Coronary artery (tissue), 2 donors: ENCODE measurements around the gene MAGI2.

Experiments
- DNase-seq: peaks from one replicate; pipeline ENCODE4 v3.0.0-alpha.2; 2017; ENCODE audit warnings: low spot score
- H3K27ac ChIP-seq, 2 donors: fragments of 200-600 bp; sonication (generic); one replicate each; pipeline ENCODE4 v1.5.1; 2016 to 2019
- H3K4me3 ChIP-seq: fragments of 200-600 bp; sonication (generic); 2 replicates; pipeline ENCODE4 v1.5.1; 2016; ENCODE audit warnings: mild to moderate bottlenecking, moderate library complexity
- TF ChIP-seq, protein P1 (sequence below): fragments of 200-600 bp; sonication (generic); IDR thresholded peaks from one replicate; pipeline ENCODE4 v1.5.1; 2019; ENCODE audit warnings: antibody characterized with exemption

Gene MAGI2

DNA sequence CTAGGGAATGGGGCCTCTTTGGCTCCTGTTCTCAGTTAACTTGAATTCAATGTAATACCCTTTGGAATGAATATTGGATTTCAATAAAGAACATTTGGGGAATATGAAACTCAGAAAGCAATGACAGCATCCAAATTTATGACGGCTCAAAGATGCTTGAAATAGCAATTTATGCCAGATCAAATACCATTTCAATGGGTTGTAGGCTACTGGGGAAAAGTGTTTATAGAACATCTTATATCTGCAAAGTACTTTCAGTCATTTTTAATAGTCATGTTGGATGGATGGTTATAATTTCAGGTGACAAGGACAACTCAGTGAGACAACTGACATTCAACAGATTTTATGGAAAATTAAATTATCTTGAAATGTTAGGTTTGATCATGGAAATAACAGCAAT, 882.2 kb downstream of the MAGI2 start:
- no peak for DNase-seq
- TF ChIP-seq, protein P1, sequence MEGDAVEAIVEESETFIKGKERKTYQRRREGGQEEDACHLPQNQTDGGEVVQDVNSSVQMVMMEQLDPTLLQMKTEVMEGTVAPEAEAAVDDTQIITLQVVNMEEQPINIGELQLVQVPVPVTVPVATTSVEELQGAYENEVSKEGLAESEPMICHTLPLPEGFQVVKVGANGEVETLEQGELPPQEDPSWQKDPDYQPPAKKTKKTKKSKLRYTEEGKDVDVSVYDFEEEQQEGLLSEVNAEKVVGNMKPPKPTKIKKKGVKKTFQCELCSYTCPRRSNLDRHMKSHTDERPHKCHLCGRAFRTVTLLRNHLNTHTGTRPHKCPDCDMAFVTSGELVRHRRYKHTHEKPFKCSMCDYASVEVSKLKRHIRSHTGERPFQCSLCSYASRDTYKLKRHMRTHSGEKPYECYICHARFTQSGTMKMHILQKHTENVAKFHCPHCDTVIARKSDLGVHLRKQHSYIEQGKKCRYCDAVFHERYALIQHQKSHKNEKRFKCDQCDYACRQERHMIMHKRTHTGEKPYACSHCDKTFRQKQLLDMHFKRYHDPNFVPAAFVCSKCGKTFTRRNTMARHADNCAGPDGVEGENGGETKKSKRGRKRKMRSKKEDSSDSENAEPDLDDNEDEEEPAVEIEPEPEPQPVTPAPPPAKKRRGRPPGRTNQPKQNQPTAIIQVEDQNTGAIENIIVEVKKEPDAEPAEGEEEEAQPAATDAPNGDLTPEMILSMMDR: no peak
- no peak overlapping the region for H3K27ac ChIP-seq
- H3K4me3 ChIP-seq: no peak overlapping the region

DNA sequence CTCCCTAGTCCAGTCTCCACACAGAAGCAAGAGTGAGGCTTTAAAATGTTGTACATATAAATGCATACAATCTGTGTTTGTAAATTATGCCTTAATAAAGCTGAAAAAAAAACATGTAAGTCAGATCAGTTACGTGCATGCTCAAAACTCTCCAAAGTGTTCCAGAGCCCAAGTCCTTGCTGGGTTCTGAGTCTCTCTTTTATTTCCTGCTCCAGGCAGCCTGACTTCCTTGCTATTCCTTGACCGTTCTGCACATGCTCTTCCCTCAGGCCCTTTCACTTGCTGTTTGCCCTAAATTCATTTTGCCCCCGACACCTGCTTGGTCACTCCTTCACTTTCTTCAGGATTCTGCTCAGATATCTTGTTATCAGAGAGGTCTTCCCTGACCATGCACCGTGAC, 884.8 kb downstream of the MAGI2 start:
- TF ChIP-seq, protein P1: no peak
- Histone ChIP-seq H3K4me3 (no peak overlapping the region), H3K27ac (no peak overlapping the region)
- no peak for DNase-seq

DNA sequence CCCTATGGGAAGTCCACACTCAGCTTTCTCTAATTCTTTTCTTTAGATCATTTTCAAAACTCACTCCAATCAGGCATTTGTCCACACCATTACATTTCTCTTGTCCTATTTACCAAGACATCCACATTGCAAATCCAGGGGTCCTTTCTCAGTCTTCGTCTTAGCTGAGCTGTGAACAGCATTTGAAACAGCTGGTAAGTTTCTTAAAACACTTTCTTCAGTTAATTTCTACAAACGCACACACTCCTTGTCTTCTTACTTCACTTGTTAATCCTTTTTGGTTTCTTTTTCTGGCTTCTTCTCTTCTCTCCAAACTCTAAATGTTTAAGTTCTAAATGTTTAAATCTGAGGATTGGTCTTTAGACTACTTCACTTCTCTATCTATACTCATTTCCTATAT, 885.6 kb downstream of the MAGI2 start:
- TF ChIP-seq, protein P1: no peak
- Histone ChIP-seq H3K27ac (no peak overlapping the region), H3K4me3 (no peak overlapping the region)
- DNase-seq: no peak

DNA sequence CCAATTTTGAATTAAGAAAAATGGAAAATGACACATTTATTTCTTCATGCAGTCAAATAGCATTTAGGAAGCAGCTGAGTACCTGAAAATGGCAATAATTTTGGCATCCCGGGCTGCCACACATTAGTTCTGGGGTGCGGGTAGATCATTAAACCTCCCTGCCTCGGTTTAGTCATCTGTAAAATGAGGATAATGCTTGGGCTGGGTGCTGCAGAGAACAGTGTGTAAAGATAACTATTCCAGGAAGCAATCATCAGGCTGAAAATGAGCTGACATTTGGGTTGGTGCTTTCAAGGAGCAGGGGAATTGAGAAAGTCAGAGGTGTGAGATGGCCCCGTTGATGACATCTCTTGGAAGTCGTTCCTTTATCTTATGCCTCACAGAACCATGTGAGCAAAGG, 887.7 kb downstream of the MAGI2 start:
- Histone ChIP-seq H3K4me3 (no peak overlapping the region), H3K27ac (no peak overlapping the region)
- no peak for DNase-seq
- TF ChIP-seq, protein P1: no peak

DNA sequence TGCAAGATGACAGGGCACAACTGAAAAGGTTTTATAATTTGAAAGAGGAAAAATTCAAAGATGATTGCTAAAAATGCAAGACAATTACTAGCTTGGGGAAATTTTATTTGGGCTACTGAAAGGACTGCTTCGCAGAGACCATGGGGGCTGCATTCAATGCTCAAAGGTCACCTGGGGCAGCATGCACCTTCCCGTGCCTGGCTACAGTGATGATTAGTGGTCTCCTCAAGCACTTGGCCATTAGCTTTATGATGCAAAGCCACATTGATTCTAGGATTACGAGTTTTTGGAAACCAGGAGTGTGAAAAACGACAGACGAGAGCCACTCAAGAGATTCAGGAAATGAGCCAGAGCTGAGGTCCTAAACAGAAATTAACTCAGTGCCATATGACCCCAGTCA, 890.3 kb downstream of the MAGI2 start:
- DNase-seq: no peak
- H3K4me3 ChIP-seq: no peak overlapping the region
- TF ChIP-seq, protein P1: no peak
- H3K27ac ChIP-seq: no peak overlapping the region

DNA sequence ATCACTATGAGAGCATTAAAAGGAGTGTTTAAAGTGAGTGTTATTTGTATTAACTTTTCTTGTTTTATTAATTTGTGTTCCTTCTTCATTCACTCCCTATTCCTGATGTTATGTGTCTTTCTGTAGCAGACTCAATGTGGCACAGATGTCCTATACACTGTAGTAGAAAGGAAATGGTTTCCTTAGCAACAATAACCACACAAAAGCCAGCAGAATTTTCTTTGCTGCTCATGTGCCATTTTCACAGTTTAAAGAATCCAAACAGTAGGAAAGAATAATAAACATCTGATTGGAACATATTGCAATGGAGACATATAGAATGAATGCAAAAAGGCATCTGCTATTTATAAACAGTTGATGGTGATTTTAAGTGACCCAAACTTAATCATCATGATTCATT, 891.3 kb downstream of the MAGI2 start:
- H3K4me3 ChIP-seq: no peak overlapping the region
- TF ChIP-seq, protein P1: no peak
- no peak for DNase-seq
- H3K27ac ChIP-seq: no peak overlapping the region

DNA sequence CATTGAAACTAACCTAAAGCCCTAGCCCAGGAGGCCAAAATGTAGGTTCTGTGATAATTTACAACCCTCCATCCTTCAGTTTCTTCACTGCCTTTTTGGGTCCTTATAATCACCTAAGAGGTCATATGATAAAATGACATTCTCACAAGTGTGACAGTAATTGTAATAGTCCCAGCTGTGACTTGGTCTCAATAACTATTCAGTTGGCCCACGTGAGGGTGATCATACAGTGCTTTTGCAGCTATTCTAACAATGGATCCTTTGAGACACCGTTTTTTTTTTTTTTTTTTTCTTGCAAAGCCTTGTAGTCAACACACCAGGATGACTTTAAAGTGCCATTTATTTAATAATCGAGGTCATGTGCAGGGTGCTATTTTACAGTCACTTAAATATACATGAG, 894.9 kb downstream of the MAGI2 start:
- Histone ChIP-seq H3K4me3 (no peak overlapping the region), H3K27ac (no peak overlapping the region)
- TF ChIP-seq, protein P1: no peak
- no peak for DNase-seq
